Spleen (tissue), 7 donors: Measurements from ENCODE around the gene STIL.

Source experiments
- CTCF ChIP-seq, 11 experiments: fragments of 200-600 bp in 7 of 11; fragments of 450-650 bp in 4 of 11; sonication (generic) in 4 of 11; IDR thresholded peaks in 8 of 11; conservative IDR thresholded peaks in 3 of 11; 1 replicate in 7 of 11; 2 replicates in 4 of 11; pipeline versions ENCODE4 v1.4.0 to v1.8.0; 2016 to 2021; ENCODE audit warnings: antibody characterized with exemption in 11 of 11, inconsistent platforms in 4 of 11, mild to moderate bottlenecking in 1 of 11
- POLR2AphosphoS5 ChIP-seq, 3 donors: sonication (generic); formaldehyde crosslinking; IDR thresholded peaks; one replicate each; pipeline ENCODE4 v1.5.1; 2017; ENCODE audit warnings: antibody characterized with exemption in 3 of 3
- donor health status: DM: no; HTN: no; CAD: no; lungs with moderate emphysema.
- donor health status: DM: no; HTN: no; CAD: no.
- donor health status: DM: no; HTN: no; CAD: no.

- TF ChIP-seq POLR2AphosphoS5 (IDR thresholded peaks at IDR 0.05) = no peak
- TF ChIP-seq CTCF (IDR thresholded peaks at IDR 0.05 in 8 of 11, conservative IDR thresholded peaks at IDR 0.05 in 3 of 11) = no peak
These were observed 100.5 kb downstream of the STIL start for GRCh38 chr1:47213230-47213963.
